Stimulated activated CD8-positive, alpha-beta memory T cell treated with anti-CD3 and anti-CD28 coated beads, Interleukin-12 subunit alpha, Interleukin-12 subunit beta, amount 100 ng/mL, for 1 hour (primary cell): ENCODE results near the gene PLA2G6.

ENCODE experiments used
- DNase-seq: peaks from one replicate; pipeline ENCODE4 v3.0.0-alpha.2; 2020; ENCODE audit warnings: low read depth

The PLA2G6 gene

GRCh38 chr22:38213990-38214301 lies 32.3 kb upstream of the PLA2G6 start:
- no peak for DNase-seq

- no peak for DNase-seq
These were observed 31.8 kb upstream of the PLA2G6 start for GRCh38 chr22:38213319-38213989.

GRCh38 chr22:38212442-38212841 lies 30.8 kb upstream of the PLA2G6 start:
- no peak for DNase-seq

GRCh38 chr22:38211556-38211955 lies 29.9 kb upstream of the PLA2G6 start:
- no peak for DNase-seq

- DNase-seq: no peak
These were observed 26.9 kb upstream of the PLA2G6 start for GRCh38 chr22:38208551-38208968.

GRCh38 chr22:38207898-38208432 lies 26.3 kb upstream of the PLA2G6 start:
- no peak for DNase-seq

GRCh38 chr22:38205261-38206128 lies 23.9 kb upstream of the PLA2G6 start:
- no peak for DNase-seq

GRCh38 chr22:38204784-38205183 lies 23.2 kb upstream of the PLA2G6 start:
- no peak for DNase-seq

- no peak for DNase-seq
These were observed 22.4 kb upstream of the PLA2G6 start for GRCh38 chr22:38203855-38204514.

- peak; percentile 10 for DNase-seq
These were observed 21.6 kb upstream of the PLA2G6 start for GRCh38 chr22:38203090-38203810.

- peak; percentile 15 for DNase-seq
These were observed 20.9 kb upstream of the PLA2G6 start for GRCh38 chr22:38202437-38203089.

- DNase-seq: peak; percentile 75
These were observed 20.2 kb upstream of the PLA2G6 start, which contains the start of gene MAFF for GRCh38 chr22:38201711-38202436. Gene MAFF, plus strand, starts transcription at chr22:38201994. Its CDS starts 11,860 bp downstream, at chr22:38213854.

GRCh38 chr22:38201371-38201710 lies 19.7 kb upstream of the PLA2G6 start:
- no peak for DNase-seq

- no peak for DNase-seq
These were observed 18.4 kb upstream of the PLA2G6 start for GRCh38 chr22:38199826-38200559.

GRCh38 chr22:38196791-38197419 lies 15.3 kb upstream of the PLA2G6 start:
- no peak for DNase-seq

- no peak for DNase-seq
These were observed 11.9 kb upstream of the PLA2G6 start for GRCh38 chr22:38193580-38193979.

- DNase-seq: no peak
These were observed 10.8 kb upstream of the PLA2G6 start for GRCh38 chr22:38192475-38192863.

- no peak for DNase-seq
These were observed 10.3 kb upstream of the PLA2G6 start for GRCh38 chr22:38191731-38192474.

GRCh38 chr22:38191055-38191454 lies 9.4 kb upstream of the PLA2G6 start:
- DNase-seq: no peak
